HUDEP-2 (cell line): Measurements from ENCODE around the gene CACNA2D3.
"Not testable (repeated sequence)": the region's sequence is repeated elsewhere in the genome, so short reads cannot be mapped to it uniquely, and the experiment has no call there.

Experiments used
- DNase-seq, 76 experiments: peaks; one replicate each; lab custom pipeline; 2025; ENCODE audit not compliant: unreplicated experiment in 76 of 76; lab: John Stamatoyannopoulos, UW

Gene CACNA2D3

DNA sequence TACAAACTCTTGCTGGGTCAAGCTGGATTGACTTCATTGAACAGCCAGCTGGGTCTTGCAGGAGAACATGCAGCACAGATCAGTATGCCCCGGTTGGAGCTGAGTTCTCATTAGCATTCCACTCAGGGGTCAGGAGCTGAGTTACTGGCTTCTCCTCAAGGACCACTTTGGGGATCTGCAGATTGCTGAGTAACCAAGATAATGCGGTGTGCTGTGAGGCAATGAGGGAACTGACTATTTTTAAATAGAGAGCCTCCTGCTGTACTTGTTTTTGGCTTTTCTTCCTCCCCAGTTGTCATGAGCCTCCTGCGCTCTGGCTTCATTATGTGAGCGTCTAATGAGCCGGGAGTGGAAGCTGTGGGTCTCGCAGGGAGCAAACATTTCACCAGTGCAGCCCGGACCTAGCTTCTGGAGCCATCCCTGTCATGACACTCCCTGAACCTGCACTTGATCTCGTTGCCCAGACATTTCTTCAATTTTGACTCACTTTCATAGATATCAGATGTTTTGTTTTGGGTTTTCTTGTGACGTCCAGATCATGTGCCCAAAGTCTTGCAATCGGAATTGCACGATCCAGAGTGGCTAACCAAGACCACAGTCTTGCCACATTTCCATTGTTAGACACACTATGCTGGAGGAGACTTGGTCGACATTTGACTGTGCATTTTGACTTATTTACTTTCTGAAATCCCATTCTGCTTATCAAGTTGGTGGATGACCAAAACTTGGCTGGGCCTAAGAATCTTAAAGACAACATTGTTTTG is 478.3 kb downstream of the CACNA2D3 start:
- DNase-seq, result no peak

DNA sequence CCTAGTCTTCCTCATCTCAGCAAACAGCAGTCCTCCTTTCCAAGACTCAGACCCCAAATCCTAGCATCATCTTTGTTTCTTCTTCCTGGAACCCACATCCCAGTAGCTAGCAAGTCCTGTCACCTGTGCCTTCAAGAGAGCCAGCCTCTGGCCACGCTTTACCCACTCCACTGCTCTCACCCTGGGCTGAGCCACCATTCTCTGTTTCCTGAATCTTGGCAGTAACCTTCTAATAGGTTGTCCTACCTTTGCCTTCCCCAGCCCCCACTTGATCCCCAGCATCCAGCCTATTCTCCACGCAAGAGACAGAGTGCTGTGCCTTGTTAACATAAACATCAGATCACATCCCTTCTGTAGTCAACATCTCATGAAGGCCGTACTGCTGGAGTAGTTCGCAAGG is 482.1 kb downstream of the CACNA2D3 start:
- no peak for DNase-seq

DNA sequence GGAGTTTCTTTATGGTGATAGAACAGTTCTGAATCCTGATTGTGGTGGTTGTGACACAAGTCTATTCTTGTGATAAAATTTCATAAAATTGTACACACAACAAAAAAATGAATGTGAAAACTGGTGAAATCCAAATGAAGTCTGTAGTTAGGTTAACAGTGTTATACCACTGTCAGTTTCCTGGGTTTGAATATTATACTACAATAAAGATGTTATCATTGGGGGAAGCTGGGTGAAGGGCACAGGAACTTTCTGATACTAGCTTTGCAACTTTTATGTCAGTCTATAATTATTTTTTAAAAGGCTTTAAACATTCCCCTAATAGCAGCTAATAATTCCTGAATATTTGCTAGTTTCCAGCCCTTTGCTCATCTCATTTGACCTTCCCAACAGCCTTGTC is 485.7 kb downstream of the CACNA2D3 start:
- no peak for DNase-seq

DNA sequence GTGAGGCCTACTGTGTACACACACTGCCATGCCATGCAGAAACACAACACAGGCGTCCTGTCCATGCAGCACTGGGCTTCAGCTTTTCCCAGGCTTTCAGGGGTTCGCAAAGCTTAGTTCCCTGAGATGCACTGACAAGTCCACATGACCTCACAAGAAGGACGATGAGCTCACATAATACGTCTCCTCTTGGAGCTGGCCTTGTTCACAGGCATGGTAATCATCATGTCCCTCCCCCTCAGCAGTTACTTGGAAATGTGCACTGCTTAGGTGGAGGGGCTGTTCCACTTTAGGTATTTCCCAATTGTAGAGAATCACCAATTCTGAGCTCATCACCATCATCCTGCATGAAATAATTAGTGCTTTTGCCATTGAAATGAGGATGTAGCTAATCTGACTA is 496.7 kb downstream of the CACNA2D3 start:
- DNase-seq, result no peak

DNA sequence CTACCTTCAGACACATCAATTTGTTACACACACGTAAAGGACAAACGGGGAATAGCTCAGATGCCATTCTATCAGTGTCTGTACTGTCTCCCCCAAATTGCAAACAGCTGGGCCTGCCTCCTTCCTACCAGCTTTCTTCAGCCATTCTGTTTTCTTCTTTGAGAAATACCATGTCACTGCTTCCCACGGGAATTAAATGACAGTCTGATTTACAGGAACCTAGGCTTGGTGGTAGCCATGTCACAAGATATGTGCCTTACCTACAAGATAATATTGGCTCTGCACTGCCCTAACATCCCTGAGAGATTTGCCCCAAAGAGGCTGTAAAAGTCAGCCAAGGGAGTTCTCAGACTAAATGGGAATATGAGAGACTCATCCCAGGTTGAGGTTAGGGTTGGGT is 497.2 kb downstream of the CACNA2D3 start:
- no peak for DNase-seq

DNA sequence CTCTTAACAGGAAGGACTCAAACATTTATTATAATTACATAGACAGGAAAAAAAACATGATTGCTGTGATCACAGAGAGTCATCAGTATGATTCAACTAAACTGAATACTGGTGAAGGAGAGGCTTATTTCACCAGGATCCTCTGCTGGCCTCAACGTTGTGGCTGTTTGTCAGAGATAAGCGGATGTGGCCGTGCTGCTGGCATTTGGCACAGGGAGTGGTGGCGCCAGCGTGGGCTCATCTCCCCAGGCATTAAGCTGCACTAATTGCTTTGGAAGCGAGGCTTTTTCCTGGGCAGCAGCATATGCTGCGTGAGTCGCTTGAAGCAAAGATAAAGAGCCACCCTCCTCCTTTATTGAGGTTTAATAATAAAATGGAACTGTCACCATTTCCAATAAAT is 498.8 kb downstream of the CACNA2D3 start:
- peak in 71 of 76 experiments; percentile 1 to 90 (median 75) for DNase-seq

DNA sequence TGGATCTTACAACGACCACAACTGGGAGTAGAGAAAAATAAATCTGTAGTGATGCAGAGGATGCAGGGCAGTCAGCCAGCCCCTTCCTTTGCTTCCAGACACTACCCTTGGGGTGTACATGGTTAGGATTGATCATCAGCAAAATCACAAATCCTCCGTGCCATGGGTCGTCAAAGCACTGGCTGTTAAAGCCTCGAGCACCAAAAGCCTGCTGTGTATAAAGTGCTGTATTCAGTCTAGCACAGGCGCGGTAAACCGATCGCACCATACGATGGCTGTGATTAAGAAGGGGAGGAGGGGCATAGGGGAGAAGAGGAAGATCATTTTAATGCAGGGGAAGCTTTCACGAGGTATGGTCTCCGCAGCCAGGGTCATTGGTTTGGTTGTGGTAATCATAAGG is 500.3 kb downstream of the CACNA2D3 start:
- no peak for DNase-seq

DNA sequence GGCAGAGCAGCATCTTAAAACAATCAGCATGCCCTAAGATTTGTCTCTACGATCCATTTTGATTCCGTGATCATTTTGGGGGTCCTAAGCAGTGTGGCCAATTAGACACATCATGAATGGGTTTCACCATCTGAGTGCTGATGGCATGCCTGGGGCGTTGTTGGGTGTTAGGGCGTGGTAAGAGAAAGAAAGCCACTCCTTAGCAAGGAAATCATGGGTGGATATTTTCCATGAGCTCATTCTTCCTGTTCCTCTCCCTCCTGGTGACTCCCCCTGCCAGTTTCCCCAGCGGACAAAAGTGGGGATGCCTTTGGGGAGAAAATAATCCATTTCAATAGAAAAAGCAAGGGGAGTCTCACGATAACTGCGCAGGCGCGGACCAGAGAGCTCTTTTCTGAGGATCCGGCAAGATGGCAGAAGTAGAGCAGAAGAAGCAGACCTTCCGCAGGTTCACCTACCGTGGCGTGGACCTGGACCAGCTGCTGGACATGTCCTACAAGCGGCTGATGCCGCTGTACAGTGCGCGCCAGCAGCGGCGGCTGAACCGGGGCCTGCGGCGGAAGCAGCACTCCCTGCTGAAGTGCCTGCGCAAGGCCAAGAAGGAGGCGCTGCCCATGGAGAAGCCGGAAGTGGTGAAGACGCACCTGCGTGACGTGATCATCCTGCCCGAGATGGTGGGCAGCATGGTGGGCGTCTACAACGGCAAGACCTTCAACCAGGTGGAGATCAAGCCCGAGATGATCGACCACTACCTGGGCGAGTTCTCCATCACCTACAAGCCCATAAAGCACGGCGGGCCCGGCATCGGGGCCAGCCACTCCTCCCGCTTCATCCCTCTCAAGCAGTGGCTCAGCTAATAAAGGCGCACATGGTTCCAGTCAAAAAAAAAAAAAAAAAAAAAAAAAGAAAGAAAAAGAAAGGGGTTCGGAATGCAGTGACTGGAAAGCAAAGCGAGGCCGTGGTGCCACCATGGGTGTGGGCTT is 503.7 kb downstream of the CACNA2D3 start:
- DNase-seq, result no peak

DNA sequence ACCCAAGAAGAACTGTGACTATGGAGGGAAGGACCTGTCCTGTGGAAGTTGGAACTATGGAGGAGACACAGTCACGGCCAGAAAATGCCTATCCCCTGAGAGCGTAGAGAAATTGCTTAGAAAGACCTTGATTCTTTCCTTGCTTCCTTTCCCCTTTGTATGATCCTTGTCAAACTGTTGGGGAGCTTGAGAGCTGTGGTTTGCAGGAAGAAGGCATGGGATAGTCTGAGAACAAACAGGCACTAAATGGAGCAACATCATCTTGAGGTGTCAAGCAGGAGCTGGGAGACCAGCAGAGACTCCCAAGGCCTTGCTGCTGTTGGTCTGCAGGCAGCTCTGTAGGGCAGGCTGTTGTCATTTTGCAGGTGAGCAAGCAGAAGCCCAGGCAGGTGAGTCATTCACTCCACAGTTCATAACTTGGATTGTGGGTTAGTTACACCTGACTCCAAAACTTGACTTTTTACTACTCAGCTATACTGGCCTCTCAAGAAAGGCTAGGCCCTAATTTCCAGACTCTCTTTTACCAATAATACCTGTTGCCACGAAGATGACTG is 506.6 kb downstream of the CACNA2D3 start:
- no peak for DNase-seq

DNA sequence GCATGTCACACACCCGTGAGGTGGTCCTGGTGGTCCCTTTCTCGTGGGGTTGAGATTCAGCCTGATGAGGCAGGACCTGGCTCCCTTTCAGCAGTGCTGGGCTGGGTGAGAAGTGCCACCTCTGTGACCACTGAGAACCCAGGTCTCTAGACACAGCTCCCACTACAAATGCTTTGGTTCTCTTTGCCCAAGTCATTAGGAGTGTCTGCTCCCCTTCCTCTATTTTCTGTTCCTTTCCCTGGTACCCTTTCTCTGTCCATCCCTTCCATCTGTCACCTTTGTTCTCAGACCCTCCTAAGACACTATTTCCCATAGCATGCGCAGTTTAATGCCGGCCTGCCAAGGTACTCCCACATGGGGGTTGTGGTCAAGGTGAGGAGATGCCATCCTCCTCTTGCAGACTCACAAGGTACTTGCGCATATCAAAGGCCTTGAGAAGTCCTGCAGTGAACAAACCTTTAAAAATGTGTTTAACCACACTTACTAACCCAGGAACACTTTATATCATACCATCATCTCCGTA is 507.8 kb downstream of the CACNA2D3 start:
- no peak for DNase-seq

DNA sequence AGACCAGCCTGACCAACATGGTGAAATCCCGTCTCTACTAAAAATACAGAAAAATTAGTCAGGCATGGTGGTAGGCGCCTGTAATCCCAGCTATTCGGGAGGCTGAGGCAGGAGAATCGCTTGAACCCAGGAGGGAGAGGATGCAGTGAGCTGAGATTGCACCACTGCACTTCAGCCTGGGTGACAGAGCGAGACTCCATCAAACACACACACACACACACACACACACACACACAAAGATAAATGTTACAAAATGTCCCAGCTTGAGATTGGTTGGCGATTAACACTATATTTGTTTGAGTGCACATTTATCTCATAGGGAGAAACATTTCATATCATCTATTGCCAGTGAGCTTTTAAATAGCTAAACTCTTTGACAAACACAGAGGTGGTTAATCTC is 508.6 kb downstream of the CACNA2D3 start:
- not testable (repeated sequence) for DNase-seq

DNA sequence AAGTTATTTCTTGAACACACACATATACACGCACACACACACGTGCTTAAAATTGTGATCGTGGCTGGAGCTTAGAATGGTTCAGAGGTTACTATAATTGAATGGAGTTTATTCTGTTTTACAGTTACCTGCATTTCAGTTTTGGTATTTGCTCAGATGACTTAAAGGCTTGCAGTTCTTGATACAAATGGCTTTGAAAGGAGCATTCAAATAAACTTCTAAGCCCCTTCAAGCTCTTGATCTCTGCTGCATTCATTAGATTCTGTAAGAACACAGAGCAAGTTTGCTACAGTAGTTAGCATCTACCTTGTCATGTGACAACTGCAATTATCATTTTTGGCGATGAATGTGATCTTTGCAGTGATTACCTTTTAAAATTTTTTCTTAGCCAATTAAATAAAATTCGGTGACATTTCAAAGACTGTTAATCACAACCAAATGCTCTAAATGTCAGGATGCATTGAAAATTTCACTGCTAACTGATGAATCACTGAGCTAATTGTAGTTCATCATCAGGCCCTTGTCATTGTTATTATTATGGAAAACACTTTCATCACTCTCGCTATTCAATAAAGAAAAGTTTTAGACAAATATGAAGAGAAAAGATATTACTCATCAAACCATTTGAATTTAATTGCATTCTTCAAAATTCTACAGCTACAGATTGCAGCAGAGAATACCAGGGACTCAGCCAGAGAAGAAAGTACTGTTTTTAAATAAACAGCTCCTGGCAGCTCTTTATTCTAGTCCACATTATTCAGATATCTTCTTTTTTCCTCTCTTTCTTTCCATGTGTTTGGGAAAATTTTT is 509.4 kb downstream of the CACNA2D3 start:
- no peak for DNase-seq

DNA sequence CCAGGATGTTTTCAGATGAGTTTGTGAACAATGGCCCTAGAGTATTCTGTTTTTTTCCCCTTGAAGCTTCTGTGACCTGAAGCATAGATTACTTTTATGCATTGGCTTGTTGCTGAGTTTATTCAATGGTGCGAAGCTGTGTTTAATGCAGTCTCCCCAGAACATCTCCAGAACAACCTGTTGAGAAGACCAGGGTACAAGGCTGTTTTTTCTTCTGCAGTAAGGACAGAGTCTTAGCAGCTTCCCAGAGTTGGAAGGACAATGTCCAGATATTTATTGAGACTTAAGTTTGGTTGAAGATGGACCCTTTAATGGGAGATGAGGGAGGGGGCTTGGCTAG is 509.9 kb downstream of the CACNA2D3 start:
- DNase-seq, result no peak

DNA sequence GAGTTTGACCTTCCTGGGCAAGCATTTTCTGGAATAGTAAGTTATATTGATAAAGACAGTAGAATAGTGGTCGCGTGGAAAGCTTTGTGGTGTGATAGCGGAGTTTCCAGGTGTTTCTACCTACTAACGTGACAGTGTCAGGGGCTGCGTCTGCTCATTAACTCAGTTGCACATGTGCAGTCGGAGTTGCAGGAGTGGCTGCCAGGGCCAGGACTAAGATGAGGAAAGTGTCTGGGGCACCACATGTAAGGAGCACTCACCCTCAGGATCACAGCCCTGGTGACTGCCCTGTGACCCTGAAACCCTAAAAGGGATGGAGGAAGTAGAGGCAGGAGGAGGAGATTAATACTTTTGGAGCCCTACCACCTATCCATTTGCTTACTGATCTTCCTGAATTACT is 510.5 kb downstream of the CACNA2D3 start:
- DNase-seq, result no peak

DNA sequence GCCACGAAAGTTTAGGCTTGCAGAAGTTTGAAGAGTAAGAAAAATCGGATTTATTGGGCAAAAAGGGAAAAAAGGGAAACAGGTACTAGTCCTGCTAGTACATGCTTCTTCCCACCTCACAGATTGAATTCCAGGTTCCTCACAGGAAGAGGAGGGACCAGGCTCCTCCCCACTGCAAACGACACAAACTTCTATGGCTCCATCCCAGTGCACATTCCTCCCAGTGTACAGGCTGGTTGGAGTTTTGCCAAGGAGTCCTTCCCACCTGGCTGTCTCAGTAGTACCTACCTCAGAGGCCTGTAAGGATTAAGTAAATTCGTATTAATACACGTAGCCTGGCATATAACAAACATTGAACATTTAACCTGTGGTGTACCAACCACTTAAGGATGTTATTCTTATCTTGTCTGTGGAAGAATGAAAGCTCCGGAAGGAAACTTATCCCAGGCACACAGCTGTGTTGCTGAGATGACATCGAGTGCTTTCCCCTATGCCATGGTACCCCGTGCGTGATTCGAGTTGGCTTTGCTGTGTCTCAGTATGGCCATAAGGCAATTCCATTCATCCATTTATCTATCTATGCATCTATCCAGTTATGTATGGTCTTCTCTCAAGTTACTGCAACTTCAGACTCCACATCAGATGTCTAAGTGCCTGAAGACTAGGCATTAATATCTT is 511.2 kb downstream of the CACNA2D3 start:
- DNase-seq, result no peak

DNA sequence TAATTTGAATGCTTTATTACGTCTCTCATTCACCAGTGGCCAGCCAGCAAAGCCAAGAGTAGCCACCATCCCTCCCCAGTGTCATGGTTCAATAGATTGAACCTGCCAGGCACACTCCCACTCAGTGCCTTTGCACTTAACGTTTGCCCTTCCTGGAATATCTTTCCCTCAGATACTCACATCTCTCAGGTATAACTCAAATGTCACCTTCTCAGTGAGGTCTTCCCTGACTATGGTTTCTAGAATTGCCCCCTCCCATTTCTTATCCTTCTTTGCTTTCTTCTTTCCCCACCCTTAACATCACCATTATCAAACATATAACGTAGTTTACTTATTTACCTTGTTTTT is 511.7 kb downstream of the CACNA2D3 start:
- no peak for DNase-seq

DNA sequence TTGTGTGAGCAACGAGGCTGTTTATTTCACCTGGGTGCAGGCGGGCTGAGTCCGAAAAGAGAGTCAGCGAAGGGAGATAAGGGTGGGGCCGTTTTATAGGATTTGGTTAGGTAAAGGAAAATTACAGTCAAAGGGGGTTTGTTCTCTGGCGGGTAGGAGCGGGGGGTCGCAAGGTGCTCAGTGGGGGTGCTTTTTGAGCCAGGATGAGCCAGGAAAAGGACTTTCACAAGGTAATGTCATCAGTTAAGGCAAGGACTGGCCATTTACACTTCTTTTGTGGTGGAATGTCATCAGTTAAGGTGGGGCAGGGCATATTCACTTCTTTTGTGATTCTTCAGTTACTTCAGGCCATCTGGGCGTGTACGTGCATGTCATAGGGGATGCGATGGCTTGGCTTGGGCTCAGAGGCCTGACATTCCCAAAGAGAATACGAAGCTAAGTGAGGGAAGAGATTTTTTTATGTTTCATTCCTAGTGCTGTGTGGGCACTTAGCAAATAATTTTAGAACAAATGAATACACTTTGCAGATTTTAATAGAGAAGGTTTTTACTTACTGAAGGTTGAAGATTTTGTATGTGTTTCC is 517.5 kb downstream of the CACNA2D3 start:
- not testable (repeated sequence) for DNase-seq

DNA sequence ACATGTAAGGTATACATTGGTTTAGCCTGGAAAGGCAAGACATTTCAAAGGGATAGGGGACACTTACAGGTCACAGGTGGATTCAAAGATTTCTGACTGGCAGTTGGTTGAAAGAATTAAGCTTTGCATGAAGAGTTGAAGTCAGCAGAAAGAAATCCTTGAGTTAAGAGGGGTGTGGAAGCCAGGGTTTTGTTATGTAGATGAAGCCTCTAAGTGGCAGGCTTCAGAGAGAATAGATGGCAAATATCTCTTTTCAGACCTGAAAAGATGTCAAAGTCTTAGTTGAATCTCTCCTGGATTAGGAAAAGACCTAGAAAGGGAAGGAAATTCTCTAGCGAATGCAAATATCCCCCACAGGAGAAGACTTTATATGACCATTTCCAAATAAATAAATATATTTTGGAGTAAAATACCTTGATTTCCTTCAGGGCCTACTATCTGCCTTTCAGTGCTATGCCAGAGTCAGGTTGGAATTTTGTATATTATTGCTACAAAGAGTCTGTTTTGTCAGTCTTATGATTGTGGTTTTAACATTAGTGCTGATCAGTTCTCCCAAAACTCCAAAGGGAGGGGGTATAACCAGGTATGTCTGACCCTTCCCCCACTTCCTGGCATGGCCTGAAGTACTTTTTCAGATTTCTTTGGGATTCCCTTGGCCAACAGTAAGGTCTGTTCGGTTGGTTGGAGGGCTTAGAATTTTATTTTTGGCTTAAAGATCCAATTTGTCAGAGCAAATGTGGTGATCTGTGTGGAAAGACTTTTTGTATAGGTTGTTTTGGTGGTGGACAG is 519.1 kb downstream of the CACNA2D3 start:
- DNase-seq, result no peak

DNA sequence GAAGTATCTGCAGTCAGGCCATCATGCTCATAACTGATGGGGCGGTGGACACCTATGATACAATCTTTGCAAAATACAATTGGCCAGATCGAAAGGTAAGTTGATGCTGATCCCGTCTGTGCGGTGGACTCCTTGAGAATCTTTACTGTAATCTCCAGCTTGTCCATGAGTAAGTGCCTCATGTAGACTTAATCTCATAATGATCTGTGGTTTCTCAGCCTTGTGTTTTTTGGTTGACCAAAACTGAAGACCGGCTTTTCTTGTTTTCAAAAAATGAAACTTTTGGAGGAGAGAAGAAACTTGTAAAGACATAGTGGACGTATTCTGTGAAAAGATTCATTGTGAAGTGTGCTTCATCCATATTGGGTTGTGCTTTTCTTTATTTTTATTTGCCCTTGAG is 519.8 kb downstream of the CACNA2D3 start:
- DNase-seq, result no peak
